ENCODE results near the gene ST8SIA2. TPM values are rescaled to one million over a fixed set of nuclear protein-coding genes. Genes with fewer than 3 reads are reported as not detected.

The ST8SIA2 gene
- total RNA-seq, 4 donors from 2014 or later = not detected

DNA sequence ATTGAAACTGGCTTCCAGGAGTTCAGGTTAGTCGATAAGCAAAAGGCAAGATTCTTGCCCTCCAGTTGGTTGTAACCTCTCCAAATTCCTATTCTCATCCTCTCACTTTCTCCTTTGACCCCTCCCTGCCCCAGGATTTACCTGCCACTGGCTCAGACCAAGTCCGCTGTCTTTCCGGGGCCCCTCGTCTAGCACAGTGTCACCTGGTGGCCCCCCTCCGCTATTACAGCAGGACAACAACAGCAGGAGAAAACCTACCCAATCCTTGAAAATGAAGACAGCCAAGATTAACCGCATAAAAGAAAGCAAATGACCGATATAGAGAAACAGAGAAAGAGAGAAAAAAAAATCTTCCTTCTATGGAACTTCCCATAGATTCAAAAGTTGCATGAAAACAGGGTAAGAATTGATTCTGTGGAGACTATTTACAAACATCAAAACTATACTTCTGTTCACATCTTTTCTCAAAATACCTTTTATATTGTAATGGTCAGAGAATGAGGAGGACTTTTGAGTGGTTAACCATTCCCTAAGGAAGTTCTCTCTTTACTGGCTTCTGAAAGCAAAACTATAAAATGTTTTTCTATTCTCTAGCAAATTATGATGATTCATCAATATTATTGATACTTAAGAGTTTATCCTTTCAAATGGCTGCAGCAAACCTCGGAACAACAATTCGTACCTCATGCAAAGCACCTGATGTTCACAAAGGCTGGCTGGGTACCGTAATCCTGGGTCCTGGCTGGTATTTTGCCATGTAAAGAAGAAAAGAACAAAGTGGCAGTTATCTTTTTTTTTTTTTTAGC, 10.0 kb upstream of the ST8SIA2 start:
- TF ChIP-seq, protein P1, sequence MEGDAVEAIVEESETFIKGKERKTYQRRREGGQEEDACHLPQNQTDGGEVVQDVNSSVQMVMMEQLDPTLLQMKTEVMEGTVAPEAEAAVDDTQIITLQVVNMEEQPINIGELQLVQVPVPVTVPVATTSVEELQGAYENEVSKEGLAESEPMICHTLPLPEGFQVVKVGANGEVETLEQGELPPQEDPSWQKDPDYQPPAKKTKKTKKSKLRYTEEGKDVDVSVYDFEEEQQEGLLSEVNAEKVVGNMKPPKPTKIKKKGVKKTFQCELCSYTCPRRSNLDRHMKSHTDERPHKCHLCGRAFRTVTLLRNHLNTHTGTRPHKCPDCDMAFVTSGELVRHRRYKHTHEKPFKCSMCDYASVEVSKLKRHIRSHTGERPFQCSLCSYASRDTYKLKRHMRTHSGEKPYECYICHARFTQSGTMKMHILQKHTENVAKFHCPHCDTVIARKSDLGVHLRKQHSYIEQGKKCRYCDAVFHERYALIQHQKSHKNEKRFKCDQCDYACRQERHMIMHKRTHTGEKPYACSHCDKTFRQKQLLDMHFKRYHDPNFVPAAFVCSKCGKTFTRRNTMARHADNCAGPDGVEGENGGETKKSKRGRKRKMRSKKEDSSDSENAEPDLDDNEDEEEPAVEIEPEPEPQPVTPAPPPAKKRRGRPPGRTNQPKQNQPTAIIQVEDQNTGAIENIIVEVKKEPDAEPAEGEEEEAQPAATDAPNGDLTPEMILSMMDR (IDR thresholded peaks at IDR 0.05) = no peak
- ATAC-seq (ENCODE audit: low FRiP score) (no peak), DNase-seq (ENCODE audit: low spot score) (no peak)

DNA sequence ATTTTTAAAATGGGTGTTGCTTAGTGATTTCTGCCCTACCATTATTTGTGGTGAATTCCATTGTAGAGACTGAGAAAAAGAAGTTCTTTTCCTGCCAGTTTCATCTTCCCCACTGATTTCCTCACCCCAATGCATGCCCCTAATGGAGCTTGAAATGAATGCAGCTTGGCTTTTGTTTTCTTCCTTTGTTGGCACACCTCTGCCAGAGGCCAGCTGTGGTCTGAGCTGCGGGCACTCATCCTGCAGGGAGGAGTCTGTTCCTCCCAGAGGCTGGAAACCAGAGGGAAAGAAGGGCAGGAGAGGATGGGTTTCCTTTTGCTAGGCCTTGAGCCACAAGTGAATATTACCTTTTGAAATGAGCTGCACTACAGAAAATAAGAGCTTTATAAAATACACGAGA, 9.3 kb upstream of the ST8SIA2 start:
- ATAC-seq (ENCODE audit: low FRiP score) (no peak), DNase-seq (ENCODE audit: low spot score) (no peak)
- TF ChIP-seq, protein P1 (IDR thresholded peaks at IDR 0.05) = no peak

DNA sequence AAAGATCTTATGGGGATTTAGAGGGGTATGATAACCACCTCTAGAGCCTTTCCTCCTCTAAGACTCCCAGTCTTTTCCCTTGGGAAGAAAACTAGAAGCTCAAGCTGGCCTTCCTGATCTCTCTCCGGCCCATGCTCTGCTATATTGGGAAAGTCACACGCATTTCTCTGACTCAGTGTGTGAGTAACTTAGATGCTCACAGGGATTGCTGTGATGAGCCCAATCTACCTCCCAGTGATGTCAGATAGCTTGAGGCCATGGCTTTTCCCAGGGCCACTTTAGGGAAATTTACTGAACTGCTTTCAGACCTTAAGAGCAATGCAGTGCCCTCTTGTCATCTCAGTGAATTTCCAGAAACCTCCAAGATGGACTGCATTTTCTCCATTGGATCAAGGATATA, 8.6 kb upstream of the ST8SIA2 start:
- TF ChIP-seq, protein P1 (IDR thresholded peaks at IDR 0.05) = no peak
- DNase-seq (ENCODE audit: low spot score) (no peak), ATAC-seq (ENCODE audit: low FRiP score) (no peak)

DNA sequence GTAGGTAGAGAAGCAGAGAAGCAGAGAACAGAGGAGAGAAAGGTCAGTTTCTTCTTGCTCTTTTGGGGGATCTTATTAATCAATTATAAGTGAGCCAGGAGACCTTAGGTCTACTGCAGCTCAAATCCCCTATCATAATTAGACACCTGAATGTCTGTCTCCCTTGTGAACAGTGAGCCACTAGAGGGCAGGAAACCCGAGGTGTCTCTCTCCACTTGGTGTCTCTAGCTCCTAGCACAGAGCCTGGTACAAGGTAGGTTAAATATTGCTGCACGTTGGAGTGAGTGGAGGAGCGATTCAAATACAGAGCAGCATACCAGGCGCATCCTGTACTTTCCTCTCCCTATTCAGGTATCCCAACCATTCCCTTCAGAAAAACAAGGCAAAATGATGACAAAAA, 2.0 kb upstream of the ST8SIA2 start:
- DNase-seq (ENCODE audit: low spot score) (no peak), ATAC-seq (ENCODE audit: low FRiP score) (no peak)
- TF ChIP-seq, protein P1 (IDR thresholded peaks at IDR 0.05) = no peak

DNA sequence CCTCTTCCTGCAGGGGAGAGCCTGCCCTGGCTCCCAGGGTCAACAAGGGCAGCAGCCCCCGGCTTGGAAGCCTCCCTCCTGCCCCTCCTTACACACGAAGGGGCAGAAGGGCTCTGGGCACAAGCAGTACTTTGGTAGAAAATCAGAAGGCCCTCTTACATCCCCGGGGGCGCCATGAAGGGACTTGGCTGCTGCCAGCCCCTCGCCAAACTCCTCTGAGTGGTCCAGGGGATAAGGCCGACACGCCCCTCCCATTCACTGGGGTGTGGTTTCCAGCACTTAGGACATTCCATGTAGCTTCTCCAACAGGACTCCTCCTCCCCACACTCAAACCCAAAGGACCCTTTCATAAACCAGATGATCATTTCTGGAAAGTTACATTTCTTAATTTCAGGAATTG, 1.2 kb upstream of the ST8SIA2 start:
- TF ChIP-seq, protein P1 (IDR thresholded peaks at IDR 0.05) = no peak
- ATAC-seq (ENCODE audit: low FRiP score) = no peak
- no peak for DNase-seq (ENCODE audit: low spot score)

DNA sequence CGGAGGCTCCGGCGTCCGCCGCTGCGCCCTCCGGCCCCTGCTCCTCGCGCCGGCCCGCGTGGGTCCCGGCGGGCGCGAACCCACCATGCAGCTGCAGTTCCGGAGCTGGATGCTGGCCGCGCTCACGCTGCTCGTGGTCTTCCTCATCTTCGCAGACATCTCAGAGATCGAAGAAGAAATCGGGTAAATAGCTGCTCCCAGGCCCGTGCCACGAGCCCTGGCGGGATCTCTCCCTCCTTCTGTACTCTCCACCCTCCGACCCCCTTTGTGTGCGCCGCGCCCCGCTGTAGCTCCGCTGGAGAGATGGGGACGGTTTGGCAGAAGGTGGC, 263 bp downstream of the ST8SIA2 start:
- TF ChIP-seq, protein P1 (IDR thresholded peaks at IDR 0.05) = no peak
- no peak for ATAC-seq (ENCODE audit: low FRiP score)
- DNase-seq (ENCODE audit: low spot score) = no peak

Data from omental fat pad (tissue), 4 donors.